Epithelial cell of alveolus of lung (primary cell): ENCODE measurements around the gene ZNF451. TPM values are rescaled to one million over a fixed set of nuclear protein-coding genes. Genes with fewer than 3 reads are reported as not detected.

Experiments used
- total RNA-seq: library from RNA; depleted of rRNA; stranded (reverse); fragments of >200 nt; gene quantifications from 2 replicates; pipeline ENCODE4 v1.2.1, GENCODE V29; 2015

Gene ZNF451, protein sequence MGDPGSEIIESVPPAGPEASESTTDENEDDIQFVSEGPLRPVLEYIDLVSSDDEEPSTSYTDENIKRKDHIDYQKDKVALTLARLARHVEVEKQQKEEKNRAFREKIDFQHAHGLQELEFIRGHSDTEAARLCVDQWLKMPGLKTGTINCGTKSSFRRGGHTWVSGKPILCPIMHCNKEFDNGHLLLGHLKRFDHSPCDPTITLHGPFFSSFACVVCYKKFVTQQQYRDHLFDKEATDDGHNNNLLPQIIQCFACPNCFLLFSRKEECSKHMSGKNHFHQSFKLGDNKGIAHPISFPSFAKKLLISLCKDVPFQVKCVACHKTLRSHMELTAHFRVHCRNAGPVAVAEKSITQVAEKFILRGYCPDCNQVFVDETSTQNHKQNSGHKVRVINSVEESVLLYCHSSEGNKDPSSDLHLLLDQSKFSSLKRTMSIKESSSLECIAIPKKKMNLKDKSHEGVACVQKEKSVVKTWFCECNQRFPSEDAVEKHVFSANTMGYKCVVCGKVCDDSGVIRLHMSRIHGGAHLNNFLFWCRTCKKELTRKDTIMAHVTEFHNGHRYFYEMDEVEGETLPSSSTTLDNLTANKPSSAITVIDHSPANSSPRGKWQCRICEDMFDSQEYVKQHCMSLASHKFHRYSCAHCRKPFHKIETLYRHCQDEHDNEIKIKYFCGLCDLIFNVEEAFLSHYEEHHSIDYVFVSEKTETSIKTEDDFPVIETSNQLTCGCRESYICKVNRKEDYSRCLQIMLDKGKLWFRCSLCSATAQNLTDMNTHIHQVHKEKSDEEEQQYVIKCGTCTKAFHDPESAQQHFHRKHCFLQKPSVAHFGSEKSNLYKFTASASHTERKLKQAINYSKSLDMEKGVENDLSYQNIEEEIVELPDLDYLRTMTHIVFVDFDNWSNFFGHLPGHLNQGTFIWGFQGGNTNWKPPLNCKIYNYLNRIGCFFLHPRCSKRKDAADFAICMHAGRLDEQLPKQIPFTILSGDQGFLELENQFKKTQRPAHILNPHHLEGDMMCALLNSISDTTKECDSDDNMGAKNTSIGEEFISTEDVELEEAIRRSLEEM
- 20.8 and 33.9 TPM in 2 replicates for total RNA-seq

DNA sequence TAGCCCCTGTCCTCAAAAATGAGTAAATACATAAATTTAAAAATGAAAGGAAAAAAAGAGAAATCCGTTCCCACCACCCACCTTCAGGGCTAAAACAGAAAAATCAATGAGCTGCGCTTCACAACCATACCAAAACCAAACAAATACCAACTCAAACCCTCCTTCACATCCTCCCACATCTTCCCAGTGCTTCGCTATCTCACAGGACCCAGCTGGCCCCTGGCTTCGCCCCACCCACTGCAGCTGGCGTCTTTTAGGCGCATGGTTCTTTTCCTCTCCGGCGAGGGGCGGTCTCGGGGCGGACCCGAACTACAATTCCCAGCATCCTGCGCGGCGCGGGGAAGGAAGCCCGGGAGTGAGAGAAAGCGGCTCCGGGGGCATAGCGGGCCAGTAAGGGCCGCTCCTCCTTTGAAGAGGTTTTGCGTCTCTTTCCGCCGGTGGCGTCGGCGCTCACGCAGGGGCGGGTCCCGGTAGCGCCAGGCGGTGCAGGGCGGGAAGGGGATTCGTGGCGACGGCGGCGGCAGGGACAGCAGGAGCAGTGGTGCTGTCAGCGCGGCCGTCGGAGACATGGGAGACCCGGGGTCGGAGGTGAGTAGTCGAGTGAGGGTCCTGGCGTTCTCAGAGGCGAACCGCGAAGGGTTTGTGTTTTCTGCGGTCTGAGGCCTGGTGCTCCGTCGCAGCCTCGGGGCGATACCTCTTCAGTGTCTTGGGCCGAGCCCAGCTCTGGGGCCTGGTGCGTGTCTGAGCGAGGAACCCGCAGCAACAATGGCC lies at the start of gene ZNF451:
Gene ZNF451 (plus strand): TSS at position 502 of the 771 bp plus-strand sequence. CDS start 66 bp downstream, at position 568.

DNA sequence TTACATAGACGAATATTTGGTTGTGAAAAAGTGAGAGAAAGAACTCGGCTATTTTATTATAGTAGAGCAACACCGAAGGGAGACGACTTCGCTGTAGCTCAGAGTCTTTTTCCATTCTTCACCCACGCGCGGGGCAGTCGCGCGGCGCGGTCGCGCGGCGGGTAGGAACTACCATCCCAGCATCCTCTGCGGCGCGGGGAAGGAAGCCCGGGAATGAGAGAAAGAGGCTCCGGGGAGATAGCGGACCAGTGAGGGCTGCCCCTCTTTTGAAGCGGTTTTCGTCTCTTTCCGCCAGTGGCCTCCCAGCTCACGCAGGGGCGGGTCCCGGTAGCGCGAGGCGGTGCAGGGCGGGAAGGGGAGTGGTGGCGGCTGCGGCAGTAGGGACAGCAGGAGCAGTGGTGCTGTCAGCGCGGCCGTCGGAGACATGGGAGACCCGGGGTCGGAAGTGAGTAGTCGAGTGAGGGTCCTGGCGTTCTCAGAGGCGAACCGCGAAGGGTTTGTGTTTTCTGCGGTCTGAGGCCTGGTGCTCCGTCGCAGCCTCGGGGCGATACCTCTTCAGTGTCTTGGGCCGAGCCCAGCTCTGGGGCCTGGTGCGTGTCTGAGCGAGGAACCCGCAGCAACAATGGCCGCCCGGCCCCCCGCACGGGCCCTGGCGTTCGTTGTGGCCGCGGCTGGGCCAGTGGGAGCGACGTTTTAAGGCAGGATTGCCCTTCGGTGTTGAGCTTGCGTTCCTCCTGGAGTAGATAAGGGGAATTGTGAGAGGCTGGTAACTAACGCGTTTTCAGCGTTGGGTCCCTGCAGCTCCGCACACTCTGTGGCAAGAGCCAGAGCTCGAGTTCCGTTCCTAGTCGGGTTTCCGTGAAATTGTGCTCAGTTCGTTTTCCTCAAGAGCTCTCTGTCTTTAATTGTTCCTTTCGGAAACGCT lies 43.4 kb upstream of the ZNF451 start, which contains the start of gene KIAA1586:
Gene KIAA1586 (plus strand): TSS at position 362 of the 925 bp plus-strand sequence. CDS start 63 bp downstream, at position 425.

DNA sequence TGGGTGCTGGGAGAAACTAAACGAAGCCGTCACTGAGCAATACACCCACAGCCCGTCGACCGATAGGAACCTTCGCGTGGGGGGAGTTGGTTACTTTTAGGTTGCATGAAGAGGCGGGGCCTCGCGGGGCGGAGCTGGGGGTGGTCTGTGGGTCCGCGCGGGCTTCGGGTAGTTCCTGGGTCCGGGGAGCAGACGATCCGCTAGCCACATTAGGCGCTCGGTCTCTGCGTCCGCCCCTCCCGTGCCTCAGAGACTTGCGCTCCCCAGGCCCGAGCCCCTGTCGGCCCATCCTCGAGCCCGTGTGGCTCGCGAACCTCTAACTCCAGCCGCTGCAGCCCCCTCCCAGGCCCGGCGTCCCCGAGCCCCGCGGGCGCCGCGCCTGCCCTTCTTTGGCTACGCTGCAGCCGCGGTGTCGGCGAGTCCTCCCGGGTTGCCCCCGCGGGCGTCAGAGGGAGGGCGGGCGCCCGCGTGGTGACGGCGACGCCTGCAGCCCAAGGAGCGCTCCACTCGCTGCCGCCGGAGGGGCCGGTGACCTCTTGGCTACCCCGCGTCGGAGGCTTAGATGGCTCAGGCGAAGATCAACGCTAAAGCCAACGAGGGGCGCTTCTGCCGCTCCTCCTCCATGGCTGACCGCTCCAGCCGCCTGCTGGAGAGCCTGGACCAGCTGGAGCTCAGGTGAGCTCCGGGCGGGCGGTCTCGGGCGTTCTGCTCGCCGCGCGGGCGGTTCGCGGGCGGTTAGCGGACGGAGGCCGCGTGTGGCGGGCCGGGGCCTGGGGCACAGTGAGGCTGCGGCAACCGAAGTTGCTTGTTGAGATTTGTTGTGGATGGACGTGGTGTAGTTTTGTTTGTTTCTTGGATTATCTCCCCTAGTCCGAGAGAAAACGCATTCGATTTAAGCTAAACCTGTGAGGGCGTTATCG lies 82.4 kb downstream of the ZNF451 start, which contains the start of gene BAG2:
Gene BAG2 (plus strand): TSS at position 191 of the 920 bp plus-strand sequence. CDS start 372 bp downstream, at position 563.

Other genes starting within 250 kb of the ZNF451 start
- gene BEND6, start 135.1 kb upstream of the ZNF451 start, total RNA-seq, result 4.1 and 5.3 TPM in 2 replicates
- 7.8 and 14.5 TPM in 2 replicates for gene KIAA1586, start 43.5 kb upstream of the ZNF451 start, total RNA-seq
- gene BAG2, start 82.1 kb downstream of the ZNF451 start, total RNA-seq, result 10.0 and 11.1 TPM in 2 replicates
- 22.6 and 23.5 TPM in 2 replicates for gene RAB23, start 132.1 kb downstream of the ZNF451 start, total RNA-seq
- gene PRIM2, start 227.4 kb downstream of the ZNF451 start, total RNA-seq, result 10.5 and 25.6 TPM in 2 replicates